Putamen (tissue), 1 donor: ENCODE measurements around the gene TTLL8.
A peak's percentile ranks its signal among the peaks of the same experiment; 100 is the strongest.
"Not testable (repeated sequence)": the region's sequence is repeated elsewhere in the genome, so short reads cannot be mapped to it uniquely, and the experiment has no call there.

ENCODE experiments used
- DNase-seq: peaks from one replicate; pipeline ENCODE4 v3.0.0-alpha.2; 2016; ENCODE audit warnings: low spot score

The TTLL8 gene

DNA sequence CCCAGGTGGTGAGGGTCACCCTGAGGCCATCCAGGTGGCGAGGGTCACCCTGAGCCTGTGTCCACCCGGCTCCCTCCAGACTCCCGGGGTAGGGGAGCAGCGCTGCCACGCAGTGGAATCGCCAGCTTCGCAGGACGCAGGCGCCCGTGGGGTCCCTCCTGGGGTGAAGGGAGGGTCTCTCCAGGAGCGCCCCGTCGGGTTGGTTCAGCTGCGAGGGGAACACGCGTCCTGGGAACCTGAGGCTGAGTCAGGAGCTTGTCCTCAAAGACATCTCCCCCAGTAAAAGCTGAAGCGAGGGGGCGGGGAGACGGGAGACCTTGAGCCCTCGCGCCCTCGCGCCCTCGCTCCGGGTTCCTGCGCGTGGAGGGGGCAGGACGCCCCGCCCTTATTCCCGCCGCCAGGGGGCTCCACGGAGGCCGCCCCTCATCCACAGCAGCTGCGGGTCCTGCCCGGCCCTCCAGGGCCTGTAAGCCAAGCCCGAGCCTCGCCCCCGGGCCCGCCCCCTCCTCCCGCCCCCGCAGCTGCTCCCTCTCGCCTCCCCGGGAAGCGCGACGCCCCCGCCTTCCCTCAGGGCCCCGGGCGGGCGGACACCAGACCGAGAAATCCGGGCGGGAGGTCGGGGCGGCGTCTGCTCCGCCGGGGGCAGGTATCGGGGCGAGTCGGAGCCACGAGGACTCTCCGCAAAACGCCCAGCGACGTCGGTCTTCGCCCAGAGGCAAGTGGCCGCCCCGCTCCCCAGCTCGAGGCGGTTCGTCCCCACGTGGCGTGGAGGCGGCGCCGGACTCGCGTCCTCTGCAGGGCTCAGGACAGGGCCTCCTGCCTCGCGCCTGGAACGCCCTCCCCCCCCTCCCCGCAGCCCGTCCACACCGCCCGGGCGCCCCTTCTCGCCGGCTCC, 74.7 kb downstream of the TTLL8 start:
- DNase-seq = no peak

DNA sequence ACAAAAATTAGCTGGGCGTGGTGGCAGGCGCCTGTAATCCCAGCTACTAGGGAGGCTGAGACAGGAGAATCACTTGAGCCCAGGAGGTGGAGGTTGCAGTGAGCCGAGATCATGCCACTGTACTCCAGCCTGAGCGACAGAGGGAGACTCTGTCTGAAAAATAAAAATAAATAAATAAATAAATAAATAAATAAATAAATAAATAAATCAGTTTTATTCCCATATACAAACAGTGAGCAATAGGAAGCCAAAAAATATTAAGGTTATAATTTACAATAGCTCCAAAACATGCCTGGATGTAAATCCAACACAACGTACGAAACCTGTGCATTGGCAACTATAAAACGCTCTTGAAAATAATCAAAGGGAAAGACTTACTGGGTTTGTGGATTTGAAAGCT, 76.3 kb downstream of the TTLL8 start:
- not testable (repeated sequence) for DNase-seq

- no peak for DNase-seq
Observed at GRCh38 chr22:49979587-49980264, 78.4 kb downstream of the TTLL8 start.

DNA sequence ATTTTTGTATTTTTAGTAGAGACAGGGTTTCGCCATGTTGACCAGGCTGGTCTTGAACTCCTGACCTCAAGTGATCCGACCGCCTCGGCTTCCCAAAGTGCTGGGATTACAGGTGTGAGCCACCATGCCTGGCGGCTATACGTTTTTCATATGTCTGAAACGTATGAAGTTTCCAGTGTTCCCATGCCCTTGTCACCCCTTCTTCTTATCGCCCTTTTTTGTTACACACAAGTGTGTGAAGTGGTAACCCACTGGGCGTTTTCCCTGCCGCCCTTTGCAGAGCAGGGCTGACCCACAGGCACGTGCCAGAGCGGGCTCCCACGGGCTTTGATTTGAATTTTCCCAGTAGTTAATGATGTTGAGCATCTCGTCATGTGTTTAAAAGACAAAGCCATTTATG, 80.5 kb downstream of the TTLL8 start:
- no peak for DNase-seq

- peak; percentile 84 for DNase-seq
Observed at GRCh38 chr22:49976439-49977175, 81.5 kb downstream of the TTLL8 start.

GRCh38 chr22:49975543-49976389, 82.3 kb downstream of the TTLL8 start:
- DNase-seq = no peak

GRCh38 chr22:49973018-49973961, 84.8 kb downstream of the TTLL8 start:
- no peak for DNase-seq

DNA sequence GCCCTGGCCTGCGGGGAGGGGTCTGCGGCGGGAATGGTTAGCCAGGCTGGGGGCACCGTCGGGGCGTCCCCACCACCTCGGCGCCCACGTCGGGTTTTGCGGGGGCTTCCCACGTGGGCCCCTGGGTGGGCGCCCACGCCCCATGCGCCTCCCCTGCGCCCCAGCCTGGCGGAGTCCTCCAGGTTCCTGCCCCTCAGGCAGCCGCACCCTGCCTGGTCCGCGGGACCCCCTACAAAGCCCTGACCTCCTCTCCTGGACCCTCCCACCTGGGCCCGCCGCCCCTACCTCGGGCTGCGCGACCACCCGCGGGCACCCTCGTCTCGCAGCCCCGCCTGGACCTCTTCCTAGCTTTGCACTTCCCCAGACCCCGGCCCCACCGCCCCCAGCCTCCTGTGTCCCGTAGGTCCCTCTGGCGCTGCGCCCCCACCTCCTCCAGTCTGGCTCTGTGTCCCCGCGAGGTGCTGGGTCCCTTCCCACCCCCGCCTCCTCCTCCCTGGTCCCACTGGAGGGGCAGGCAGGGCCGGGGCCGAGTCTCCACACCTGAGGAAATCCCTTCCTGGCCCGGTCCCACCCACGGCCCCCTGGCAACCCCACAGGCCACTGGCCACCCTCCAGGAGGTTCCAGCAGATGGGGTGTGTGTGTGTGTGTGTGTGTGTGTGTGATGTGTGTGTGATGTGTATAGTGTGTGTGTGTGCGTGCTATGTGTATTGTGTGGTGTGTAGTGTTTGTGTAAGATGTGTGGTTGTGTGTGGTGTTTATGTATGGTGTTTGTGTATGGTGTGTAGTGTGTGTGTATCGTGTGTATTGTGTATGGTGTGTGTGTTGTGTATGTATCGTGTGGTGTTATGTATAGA, 85.7 kb downstream of the TTLL8 start:
- no peak for DNase-seq

DNA sequence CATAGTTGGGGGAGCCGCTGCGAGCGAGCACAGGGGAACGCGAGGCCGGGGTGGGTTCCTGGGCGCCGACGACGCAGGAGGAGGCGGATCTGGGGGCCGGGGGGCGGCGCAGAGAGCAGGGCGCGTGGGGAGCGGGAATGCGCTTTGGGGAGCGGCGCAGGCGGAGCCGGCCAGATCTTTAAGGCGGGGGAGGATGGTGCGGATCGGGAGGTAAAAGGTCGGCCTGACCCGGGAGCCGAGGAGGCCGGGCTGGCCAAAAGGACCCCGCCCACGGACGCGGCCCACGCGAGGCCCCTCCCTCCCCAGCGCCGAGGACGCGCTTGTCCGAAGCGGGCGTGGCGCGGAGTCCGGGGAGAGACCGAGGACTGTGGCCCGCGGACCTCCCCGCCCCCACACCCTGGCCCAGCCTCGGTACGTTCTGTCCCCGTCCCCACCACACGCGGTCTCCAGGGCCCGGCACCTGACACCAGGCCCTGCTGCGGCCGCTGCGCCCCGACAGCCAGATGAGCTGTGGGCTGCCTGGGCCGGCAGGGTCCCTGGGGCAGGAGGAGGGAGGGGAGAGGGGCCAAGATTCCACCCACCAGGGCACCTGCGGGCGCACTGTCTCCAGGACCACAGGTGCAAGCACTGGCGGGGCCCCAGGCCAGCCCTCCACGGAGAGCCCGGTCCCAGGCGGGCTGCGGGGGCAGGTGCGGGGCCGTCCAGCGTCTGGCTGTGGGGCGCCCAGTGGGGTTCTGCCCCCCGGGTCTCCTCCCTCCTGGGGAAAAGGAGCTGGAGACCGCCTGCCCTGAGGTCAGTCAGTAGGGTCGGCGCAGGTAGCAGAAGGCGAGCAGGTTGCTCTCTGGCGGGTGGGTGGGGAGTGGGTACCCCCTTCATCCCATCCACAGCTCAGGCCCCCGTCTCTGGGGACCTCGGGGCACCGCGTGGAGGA, 86.6 kb downstream of the TTLL8 start:
- no peak for DNase-seq

GRCh38 chr22:49970528-49971231, 87.4 kb downstream of the TTLL8 start:
- DNase-seq = peak; percentile 94

DNA sequence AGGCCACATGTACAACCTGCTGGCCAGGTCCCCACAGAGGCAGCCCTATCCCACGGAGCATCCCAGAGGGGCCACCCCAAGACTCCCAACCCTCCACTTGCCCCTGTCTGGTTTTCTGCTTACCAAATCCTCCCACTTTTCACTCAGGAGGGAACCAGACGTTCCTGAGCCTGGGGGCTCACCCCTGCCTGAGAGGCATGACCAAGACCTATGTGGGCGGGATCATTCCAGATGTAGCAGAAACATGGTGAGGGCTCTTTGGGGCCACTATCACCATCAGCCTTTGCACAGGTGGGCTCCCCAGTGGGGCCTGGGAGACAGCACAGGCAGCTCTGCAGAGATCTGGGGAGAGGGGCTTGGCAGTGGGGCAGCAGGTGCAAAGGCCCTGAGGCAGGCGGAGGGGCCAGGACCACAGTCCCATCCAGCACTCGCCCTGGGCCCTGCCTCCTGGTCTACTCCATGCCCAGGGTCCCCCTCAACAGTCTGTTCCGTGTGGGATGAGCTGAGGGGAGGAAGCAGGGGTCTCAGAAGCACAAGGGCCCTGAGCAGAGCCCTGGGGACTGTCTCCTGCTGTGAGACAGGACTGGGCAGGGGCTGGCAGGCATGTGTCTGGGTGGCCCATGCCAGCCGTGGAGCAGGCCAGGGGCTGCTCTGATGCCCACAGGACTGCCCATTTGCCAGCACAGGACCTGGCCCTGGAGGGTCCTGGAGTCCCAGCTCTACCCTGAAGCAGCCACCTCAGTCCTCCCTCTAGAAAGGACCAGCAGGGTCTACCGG, 88.2 kb downstream of the TTLL8 start:
- DNase-seq = no peak

DNA sequence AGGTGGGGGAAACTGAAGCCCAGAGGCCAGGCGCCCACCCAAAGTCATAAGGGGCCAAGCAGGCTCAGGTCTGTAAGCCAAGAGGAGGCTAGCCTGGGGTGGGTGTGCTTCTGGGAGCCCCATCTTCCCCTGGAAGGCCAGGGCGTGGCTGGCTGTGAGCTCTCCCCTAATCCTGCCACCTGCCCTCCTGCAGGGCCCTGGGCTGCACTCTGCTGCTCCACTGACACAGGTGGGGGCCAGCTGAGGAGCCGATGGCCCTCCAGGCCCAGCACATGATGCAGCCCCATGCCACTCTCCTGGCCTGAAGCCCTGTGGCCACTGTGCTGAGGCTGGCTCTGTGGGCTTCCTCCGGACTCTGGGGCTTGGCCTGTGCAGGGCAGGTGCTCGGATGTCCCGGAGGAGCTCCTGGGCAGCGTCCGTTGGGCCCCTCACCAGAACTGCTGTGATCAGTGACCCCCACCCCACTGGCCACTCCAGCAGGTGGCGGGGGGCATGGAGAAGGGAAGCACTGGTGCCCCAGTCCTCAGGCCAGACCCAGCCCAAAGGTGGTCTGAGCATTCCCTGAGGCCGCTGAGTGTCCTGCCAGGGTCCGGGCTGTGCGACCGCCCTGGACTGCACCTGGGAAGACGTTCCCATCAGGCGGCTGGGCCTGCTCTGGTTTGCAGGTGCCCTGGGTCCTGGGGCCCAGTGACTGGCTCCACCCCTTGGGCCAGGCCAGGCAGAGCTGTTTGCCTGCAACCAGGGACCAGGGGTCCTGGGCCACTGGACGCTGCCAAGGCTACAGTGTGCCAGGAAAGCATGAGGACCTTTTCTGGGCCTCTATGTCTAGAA, 89.1 kb downstream of the TTLL8 start:
- DNase-seq = no peak
